Measurements from ENCODE around the gene ALDH1L1.

Gene ALDH1L1

DNA sequence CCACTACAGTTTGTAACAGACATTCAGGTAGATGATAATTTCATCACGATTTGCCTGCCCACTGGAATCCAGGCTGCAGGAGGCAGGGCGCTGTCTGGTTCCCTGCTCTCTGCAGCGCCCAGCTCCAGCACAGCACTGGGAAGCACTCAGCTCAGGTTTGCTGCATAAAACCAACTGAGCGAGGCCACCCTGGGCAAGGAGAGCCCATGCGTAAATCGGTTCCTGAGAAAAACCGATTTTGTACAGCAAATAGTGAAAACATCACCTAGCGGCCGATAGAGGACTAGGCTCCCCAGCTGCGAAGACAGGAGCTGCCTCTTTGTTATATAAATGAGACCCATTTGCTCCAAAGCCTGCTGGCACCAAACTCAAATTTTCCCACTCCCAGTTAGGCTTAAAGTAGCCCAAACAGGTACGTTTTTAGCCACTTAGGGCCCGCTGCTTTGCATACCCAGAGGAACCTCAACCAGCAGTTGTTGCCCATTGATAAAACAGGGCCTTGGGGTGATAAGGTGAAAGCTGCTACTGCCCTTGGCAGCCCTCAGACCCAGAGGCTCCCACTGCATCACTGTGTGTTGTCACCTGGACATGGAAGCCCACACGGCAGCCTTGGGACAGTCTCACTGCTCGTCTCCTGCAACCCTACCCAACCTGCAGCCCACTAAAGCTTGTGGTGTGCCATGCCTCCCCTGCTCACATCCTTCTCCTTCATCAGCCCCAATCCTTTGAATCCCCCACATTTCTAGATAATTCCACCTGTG lies 47.5 kb downstream of the ALDH1L1 start:
- H3K9me3 ChIP-seq (ENCODE audit: control insufficient read depth, insufficient read depth, low read depth, low read length): no peaks in the 10 kb centered on the region
- H3K4me1 ChIP-seq (ENCODE audit: control insufficient read depth, insufficient read depth, low read length): no peaks in the 10 kb centered on the region
- POLR2A ChIA-PET: no interaction called here
- no peaks in the 10 kb centered on the region for H3K36me3 ChIP-seq (ENCODE audit: control insufficient read depth in 2 of 2, insufficient read depth in 1 of 2, low read length in 2 of 2)
- CTCF ChIA-PET: interaction anchor here (0.8 to 3.9 kb wide), 10 partner anchors 12 to 256 kb away, joined by 3 to 39 read pairs (median 4); no protein-coding TSS in a partner anchor
- H3K27ac ChIP-seq (ENCODE audit: extremely low read depth, low read depth, low read length): no peak overlapping the region
- no peak for TF ChIP-seq SETDB1 (IDR thresholded peaks at IDR 0.05; ENCODE audit: insufficient read length, low read length)
- TF ChIP-seq ZNF138 (tag by site-specific recombination; IDR thresholded peaks at IDR 0.05; ENCODE audit: borderline replicate concordance): no peak
- TF ChIP-seq ZNF629 (tag by site-specific recombination; IDR thresholded peaks at IDR 0.05): no peak
- no peak for TF ChIP-seq ZNF112 (tag by site-specific recombination; IDR thresholded peaks at IDR 0.05)
- TF ChIP-seq ZNF510 (tag by site-specific recombination; IDR thresholded peaks at IDR 0.05; ENCODE audit: insufficient replicate concordance): no peak
- TF ChIP-seq, protein P1, sequence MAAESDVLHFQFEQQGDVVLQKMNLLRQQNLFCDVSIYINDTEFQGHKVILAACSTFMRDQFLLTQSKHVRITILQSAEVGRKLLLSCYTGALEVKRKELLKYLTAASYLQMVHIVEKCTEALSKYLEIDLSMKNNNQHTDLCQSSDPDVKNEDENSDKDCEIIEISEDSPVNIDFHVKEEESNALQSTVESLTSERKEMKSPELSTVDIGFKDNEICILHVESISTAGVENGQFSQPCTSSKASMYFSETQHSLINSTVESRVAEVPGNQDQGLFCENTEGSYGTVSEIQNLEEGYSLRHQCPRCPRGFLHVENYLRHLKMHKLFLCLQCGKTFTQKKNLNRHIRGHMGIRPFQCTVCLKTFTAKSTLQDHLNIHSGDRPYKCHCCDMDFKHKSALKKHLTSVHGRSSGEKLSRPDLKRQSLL (tag by site-specific recombination; IDR thresholded peaks at IDR 0.05): no peak
- TF ChIP-seq, protein P2, sequence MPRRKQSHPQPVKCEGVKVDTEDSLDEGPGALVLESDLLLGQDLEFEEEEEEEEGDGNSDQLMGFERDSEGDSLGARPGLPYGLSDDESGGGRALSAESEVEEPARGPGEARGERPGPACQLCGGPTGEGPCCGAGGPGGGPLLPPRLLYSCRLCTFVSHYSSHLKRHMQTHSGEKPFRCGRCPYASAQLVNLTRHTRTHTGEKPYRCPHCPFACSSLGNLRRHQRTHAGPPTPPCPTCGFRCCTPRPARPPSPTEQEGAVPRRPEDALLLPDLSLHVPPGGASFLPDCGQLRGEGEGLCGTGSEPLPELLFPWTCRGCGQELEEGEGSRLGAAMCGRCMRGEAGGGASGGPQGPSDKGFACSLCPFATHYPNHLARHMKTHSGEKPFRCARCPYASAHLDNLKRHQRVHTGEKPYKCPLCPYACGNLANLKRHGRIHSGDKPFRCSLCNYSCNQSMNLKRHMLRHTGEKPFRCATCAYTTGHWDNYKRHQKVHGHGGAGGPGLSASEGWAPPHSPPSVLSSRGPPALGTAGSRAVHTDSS (tag by site-specific recombination; IDR thresholded peaks at IDR 0.05): no peak
- no peak for TF ChIP-seq ZXDB (tag by site-specific recombination; IDR thresholded peaks at IDR 0.05)
- TF ChIP-seq ZFP69B (tag by site-specific recombination; IDR thresholded peaks at IDR 0.05): no peak
- no peak for TF ChIP-seq ZNF701 (tag by site-specific recombination; IDR thresholded peaks at IDR 0.05)
- TF ChIP-seq YY1 (tag by site-specific recombination; IDR thresholded peaks at IDR 0.05): no peak
- TF ChIP-seq TCF7L2 (IDR thresholded peaks at IDR 0.05; ENCODE audit: borderline replicate concordance, low read depth, low read length): no peak
- TF ChIP-seq ZNF530 (tag by site-specific recombination; IDR thresholded peaks at IDR 0.05; ENCODE audit: low read depth): no peak
- no peak for TF ChIP-seq ZNF133 (tag by site-specific recombination; IDR thresholded peaks at IDR 0.05)
- TF ChIP-seq, protein P3, sequence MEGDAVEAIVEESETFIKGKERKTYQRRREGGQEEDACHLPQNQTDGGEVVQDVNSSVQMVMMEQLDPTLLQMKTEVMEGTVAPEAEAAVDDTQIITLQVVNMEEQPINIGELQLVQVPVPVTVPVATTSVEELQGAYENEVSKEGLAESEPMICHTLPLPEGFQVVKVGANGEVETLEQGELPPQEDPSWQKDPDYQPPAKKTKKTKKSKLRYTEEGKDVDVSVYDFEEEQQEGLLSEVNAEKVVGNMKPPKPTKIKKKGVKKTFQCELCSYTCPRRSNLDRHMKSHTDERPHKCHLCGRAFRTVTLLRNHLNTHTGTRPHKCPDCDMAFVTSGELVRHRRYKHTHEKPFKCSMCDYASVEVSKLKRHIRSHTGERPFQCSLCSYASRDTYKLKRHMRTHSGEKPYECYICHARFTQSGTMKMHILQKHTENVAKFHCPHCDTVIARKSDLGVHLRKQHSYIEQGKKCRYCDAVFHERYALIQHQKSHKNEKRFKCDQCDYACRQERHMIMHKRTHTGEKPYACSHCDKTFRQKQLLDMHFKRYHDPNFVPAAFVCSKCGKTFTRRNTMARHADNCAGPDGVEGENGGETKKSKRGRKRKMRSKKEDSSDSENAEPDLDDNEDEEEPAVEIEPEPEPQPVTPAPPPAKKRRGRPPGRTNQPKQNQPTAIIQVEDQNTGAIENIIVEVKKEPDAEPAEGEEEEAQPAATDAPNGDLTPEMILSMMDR (tag by site-specific recombination; IDR thresholded peaks at IDR 0.05): no peak
- TF ChIP-seq ZNF558 (tag by site-specific recombination; IDR thresholded peaks at IDR 0.05): no peak
- no peak for TF ChIP-seq BCL11A (tag by site-specific recombination; IDR thresholded peaks at IDR 0.05; ENCODE audit: low read depth)
- TF ChIP-seq ZNF791 (tag by site-specific recombination; IDR thresholded peaks at IDR 0.05): no peak
- no peak for TF ChIP-seq ZNF221 (tag by site-specific recombination; IDR thresholded peaks at IDR 0.05; ENCODE audit: borderline replicate concordance)
- H3K4me3 ChIP-seq (ENCODE audit: low read depth, low read length): no peak overlapping the region

DNA sequence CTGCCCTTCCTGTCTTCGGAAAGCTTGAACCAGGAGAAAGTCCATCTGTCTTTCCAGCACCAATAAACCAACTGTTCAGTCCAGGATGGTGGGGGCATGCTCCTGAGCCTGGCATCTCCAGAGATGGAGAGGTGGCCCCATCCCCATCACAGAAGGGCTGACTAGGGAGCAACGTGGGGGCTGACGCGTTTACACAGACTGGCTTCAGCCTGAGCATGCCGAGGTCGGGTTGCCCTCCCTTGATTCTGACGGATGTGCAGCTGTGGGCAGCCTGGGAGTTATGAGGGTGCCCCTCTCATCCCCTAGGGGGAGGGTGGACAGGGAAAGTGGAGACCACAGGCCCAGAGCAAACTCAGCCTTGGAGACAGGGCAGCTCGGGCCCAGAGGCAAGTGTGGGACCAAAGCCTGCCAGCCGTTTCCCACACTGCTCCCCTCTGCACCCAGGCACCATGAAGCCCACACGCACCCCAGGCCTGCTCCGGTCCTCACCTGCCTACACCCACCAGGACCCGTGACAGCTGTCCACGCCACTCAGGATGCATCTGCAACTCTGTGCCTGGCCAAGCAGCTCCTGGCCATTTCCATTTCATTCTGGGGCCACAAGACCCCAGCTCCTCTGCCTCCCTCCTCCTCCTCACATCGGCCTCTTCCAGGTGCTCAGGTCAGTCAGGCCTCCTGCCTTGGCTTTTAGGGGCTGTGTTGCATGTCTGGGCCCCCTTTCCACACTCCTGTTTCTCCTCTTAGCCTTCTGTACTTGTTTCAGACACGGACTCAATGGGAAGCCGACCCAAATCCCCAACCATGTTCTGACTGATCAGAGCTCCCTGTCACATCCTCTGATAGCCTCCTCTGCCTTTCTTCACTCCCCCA lies 48.3 kb downstream of the ALDH1L1 start:
- Histone ChIP-seq H3K4me3 (ENCODE audit: low read depth, low read length) (no peak overlapping the region), H3K4me1 (ENCODE audit: control insufficient read depth, insufficient read depth, low read length) (no peaks in the 10 kb centered on the region), H3K36me3 (ENCODE audit: control insufficient read depth in 2 of 2, insufficient read depth in 1 of 2, low read length in 2 of 2) (no peaks in the 10 kb centered on the region), H3K27ac (ENCODE audit: extremely low read depth, low read depth, low read length) (no peak overlapping the region), H3K9me3 (ENCODE audit: control insufficient read depth, insufficient read depth, low read depth, low read length) (no peaks in the 10 kb centered on the region)
- ChIA-PET POLR2A (no interaction called here), CTCF (interaction anchor here (0.7 to 3.9 kb wide), 2 partner anchors 67 to 1341 kb away, joined by 3 to 39 read pairs; no protein-coding TSS in a partner anchor)
- no peak for TF ChIP-seq ZNF48 (tag by site-specific recombination; IDR thresholded peaks at IDR 0.05)
- TF ChIP-seq ZXDB (tag by site-specific recombination; IDR thresholded peaks at IDR 0.05): no peak
- no peak for TF ChIP-seq ZNF341 (tag by site-specific recombination; IDR thresholded peaks at IDR 0.05; ENCODE audit: low read depth)
- no peak for TF ChIP-seq ZFP69B (tag by site-specific recombination; IDR thresholded peaks at IDR 0.05)
- TF ChIP-seq, protein P4, sequence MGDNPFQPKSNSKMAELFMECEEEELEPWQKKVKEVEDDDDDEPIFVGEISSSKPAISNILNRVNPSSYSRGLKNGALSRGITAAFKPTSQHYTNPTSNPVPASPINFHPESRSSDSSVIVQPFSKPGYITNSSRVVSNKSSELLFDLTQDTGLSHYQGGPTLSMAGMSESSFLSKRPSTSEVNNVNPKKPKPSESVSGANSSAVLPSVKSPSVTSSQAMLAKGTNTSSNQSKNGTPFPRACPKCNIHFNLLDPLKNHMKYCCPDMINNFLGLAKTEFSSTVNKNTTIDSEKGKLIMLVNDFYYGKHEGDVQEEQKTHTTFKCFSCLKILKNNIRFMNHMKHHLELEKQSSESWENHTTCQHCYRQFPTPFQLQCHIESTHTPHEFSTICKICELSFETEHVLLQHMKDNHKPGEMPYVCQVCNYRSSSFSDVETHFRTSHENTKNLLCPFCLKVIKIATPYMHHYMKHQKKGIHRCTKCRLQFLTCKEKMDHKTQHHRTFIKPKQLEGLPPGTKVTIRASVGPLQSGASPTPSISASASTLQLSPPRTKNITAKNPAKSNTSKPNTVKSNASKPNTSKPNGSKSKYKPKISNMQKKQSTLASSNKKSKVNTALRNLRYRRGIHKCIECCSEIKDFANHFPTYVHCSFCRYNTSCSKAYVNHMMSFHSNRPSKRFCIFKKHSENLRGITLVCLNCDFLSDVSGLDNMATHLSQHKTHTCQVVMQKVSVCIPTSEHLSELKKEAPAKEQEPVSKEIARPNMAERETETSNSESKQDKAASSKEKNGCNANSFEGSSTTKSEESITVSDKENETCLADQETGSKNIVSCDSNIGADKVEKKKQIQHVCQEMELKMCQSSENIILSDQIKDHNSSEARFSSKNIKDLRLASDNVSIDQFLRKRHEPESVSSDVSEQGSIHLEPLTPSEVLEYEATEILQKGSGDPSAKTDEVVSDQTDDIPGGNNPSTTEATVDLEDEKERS (tag by site-specific recombination; IDR thresholded peaks at IDR 0.05): no peak
- TF ChIP-seq, protein P5, sequence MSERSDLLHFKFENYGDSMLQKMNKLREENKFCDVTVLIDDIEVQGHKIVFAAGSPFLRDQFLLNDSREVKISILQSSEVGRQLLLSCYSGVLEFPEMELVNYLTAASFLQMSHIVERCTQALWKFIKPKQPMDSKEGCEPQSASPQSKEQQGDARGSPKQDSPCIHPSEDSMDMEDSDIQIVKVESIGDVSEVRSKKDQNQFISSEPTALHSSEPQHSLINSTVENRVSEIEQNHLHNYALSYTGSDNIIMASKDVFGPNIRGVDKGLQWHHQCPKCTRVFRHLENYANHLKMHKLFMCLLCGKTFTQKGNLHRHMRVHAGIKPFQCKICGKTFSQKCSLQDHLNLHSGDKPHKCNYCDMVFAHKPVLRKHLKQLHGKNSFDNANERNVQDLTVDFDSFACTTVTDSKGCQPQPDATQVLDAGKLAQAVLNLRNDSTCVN (tag by site-specific recombination; optimal IDR thresholded peaks at IDR 0.05): no peak
- TF ChIP-seq ZNF785 (tag by site-specific recombination; IDR thresholded peaks at IDR 0.05): no peak
- no peak for TF ChIP-seq ZNF37A (tag by site-specific recombination; IDR thresholded peaks at IDR 0.05)
- TF ChIP-seq ZNF791 (tag by site-specific recombination; IDR thresholded peaks at IDR 0.05): no peak
